NCI-H146 treated with DMSO at 0.1 percent for 48 hours (cell line): ENCODE data around the gene UNK.

ENCODE experiments used
- DNase-seq: peaks from one replicate; lab custom pipeline; 2025; ENCODE audit not compliant: unreplicated experiment; lab: John Stamatoyannopoulos, UW

Gene UNK

DNA sequence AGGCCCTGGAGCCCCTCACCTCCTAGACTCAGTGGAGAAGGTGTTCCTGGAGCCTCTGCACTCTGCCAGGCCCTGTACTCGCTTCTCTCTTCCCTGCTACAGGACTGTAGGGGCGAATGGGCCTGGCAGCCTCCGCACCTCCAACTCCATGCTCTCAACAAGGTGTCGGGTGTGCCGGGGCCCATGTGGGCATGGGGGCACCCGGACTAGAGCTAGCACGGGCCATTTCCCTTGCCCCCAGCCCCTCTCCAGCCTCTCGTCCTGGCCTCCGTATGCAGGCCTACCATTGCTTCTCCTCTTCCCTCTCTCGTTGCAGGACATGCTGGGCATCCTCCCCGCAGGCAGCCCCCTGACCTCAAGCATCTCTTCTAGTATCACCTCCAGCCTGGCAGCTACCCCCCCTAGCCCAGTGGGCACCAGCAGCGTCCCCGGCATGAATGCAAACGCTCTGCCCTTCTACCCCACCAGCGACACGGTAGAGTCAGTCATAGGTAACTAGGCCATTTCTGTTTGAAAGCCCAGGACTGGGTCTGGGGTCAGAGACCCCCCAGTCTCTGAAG, 33.8 kb downstream of the UNK start:
- no peak for DNase-seq

GRCh38 chr17:75819116-75819515, 34.5 kb downstream of the UNK start:
- DNase-seq: no peak

GRCh38 chr17:75819678-75820077, 35.1 kb downstream of the UNK start:
- no peak for DNase-seq

DNA sequence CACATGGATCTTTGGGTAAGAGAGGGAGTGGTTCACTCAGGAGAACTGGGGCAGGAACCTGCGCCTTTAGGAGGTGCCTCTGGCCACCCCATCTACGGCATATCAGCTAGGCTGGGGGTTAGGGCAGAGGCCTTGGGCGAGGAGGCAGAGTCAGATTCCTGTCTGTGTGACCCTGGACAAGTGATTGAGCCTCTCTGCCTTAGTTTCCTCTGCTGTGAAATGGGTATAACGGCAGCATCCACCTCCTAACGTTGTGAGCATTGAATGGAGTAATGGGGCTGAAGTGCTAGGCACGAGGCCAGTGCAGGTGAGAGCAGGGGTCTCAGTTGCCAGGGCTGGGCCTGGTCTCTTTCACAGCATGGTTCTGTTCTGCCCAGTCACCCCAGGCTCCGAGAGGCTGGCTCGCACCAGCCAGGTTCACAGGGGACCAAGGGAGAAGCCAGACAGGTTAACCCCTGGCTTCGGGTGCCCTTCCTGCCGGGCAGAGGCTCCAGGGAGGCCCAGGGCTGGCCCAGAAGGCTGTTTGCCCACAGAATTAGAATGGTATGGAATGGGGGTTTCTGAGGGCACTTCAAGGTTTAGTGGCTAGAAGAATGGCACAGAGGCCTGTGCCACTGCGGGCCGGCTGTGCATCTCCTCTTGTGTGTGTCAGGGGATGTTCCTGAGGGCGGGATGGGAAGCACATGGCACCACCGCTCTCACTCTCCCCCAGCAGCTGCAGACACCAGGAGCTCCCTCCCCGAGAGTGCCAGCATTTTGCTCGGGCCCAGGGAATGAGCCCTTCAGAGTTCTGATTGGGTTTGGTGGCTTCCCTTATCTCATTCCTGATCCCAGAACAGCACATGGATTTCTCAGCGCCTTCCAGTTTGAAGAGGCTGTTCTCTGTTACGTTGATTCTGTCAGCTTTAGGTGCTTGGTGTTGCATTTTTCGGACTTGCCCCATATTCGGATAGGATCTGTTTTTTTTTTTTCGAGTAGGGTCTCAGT, 35.8 kb downstream of the UNK start:
- no peak for DNase-seq

GRCh38 chr17:75821552-75821951, 36.9 kb downstream of the UNK start:
- DNase-seq: no peak

DNA sequence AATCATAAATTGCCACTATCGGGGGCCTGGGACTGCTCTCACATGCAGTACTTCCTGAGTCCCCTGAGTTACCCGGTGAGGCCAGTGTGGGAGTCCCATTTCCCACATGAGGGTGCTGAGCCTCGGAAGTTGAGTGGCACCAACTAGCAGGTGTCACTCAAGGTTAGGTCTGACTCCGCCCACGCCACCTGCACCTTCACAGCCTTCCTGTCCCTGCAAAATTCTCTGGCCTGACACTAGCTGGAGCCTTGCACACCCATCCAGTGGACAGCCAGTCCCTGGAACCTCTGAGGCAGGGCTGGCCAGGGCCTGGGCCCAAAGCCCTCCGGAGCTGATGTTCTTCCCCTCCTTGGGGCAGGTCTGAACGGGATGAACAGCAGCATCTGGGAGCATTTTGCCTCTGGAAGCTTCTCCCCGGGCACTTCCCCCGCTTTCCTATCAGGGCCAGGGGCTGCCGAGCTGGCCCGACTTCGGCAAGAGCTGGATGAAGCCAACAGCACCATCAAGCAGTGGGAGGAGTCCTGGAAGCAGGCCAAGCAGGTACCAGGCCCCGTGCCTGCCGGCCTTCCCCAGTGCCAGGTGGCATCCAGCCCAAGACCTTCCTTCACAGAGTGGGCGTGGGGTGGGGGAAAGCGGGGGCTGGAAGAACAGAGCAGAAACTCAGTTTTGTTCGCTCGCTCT, 37.7 kb downstream of the UNK start:
- DNase-seq: no peak

DNA sequence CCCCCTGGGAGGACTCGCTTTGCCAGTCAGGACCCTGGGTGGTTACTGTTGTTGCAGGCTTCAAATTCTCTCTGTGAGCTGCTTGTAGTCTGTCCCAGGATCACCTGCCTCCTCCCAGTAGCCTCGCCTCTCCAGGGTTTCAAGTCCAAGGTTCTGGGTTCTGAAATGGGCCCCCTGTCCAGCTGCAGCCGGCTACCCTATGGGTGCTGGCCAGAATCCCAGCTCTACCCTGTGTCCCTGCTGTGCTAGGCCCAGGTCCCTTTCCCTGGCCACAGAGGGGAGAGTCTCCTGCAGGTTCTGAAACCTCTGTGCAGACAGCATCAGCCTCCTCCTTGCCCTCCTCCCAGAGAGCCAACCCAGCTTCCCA, 38.2 kb downstream of the UNK start:
- no peak for DNase-seq

GRCh38 chr17:75823257-75824041, 38.8 kb downstream of the UNK start:
- DNase-seq: no peak

DNA sequence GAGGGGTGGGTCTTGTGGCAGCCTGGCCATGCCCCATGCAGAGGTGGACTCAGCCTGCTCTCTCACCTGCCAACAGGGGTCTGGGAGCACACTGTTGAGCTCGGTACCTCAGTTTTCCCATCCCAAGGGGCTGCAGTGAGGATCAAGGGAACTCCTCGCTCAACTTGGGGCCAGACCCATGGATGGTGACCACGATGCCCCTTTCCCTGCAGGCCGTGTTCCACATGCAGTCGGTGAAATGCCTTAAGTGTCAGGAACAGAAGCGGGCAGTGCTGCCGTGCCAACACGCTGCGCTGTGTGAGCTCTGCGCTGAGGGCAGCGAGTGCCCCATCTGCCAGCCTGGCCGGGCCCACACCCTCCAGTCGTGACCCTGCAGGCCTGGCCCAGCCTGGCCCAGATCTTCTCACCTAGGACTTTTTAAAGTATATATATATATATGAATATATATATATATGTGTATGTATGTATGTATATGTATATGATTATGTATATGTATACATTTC, 39.5 kb downstream of the UNK start:
- DNase-seq: no peak

DNA sequence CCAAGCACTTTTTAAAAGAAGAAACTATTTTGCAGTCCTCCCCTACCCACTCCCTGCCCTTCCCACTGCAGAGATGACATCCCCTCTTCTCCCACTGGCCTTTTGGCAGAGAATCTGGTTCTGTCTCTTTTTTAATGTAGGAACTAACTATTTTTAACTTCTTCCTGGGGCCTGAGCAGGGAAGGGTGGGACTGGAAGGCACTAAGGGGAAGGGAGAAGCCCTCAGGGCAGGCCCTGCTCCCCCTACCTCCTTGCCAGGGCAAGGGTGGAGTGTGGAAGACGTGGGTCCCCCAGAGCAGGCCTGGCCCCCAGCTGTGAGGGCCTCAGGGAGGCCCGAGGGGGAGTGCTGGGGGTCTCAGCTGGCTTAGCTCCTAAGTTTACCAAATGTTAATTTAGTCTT, 40.1 kb downstream of the UNK start:
- DNase-seq: no peak

- no peak for DNase-seq
These were observed 40.5 kb downstream of the UNK start for GRCh38 chr17:75825149-75825552.

- DNase-seq: no peak
These were observed 41.3 kb downstream of the UNK start for GRCh38 chr17:75825748-75826370.

DNA sequence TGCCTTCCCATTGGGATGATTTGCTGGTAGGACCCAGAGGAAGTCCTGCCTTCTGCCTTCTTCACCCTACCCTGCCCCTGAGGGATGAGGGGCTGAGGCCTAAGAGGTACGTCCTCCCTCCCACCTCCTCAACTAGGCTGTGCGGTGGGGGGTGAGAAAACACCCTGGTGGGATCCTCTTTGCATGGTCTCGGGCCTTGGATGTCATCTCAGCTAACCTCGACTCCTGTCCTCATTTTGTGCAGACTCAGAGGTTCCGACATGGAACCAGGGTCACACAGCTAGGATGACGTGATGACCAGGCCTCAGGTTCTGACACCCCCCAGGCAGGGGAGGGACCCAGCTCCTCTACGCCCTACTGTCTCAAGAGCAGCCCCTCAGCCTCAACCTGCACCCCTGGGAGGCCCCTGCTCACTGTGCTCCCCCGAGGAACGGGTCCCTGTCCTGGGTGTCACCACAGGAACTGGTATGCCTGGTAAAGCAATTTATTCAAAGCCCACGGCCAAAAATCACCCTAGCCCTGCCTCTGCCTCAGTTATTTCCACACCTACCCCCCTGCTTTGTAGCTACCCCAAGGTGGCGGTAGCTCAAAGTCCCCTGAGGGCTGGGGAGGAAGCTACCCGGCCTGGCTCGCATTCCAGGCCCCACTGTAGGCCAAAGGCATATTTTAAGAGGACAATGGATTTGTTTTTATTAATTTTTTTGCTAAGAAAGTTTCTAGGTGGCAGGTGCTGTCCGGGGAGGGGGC, 42.1 kb downstream of the UNK start:
- DNase-seq: no peak

DNA sequence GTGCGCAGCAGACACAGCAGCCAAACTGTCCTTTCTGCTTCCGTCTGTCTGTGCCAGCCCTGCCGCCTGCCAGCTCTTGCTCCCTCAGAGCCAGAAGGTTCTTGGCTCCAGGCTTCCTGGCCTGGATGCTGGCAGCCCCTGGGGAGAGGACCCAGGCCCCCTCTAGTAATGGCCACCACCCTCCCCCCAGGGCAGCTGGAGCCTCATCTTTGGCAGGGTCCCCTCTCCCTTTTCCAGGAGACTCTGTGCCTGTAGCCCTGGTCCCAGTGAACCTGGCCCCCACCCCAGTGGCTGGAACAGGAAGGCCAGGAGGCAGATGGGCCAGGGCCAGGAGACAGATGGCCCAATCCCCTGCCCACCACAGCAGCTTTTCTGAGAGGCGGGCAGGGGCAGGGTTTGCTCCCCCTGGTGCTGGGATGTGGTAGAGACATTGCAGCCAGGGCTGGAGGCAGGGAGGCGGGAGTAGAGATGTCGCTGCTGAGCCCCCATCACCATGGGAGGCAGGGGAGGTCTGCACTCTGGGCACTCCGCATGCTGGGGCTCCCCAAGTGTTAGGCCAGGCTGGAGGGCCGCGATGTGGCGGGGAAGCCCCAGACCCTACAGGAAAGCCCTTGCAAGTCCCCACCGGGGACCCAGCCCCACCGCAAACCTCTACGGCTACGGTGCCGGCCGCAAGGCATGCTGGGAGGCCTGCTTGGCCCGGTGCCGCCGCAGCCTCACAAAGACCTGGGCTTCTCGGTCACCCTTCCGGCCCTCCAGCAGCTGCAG, 42.9 kb downstream of the UNK start:
- peak; percentile 19 for DNase-seq

GRCh38 chr17:75828076-75828400, 43.4 kb downstream of the UNK start:
- no peak for DNase-seq

GRCh38 chr17:75828741-75829140, 44.1 kb downstream of the UNK start:
- DNase-seq: no peak

DNA sequence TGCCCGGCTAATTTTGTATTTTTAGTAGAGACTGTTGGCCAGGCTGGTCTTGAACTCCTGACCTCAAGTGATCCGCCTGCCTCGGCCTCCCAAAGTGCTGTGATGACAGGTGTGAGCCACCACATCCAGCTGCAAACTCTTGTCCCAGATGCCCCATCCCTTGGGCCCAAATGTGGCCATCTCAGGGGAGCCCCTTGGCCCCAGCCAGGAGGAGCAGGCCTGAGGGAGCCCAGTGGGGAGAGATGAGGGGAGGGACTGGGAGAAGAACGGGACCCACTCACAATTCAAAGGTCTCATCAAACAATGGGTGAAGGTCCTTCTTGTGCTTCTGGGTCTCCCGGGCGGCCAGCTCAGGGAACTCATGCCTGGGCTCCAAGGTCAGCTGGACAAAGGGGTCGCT, 45.1 kb downstream of the UNK start:
- DNase-seq: no peak

DNA sequence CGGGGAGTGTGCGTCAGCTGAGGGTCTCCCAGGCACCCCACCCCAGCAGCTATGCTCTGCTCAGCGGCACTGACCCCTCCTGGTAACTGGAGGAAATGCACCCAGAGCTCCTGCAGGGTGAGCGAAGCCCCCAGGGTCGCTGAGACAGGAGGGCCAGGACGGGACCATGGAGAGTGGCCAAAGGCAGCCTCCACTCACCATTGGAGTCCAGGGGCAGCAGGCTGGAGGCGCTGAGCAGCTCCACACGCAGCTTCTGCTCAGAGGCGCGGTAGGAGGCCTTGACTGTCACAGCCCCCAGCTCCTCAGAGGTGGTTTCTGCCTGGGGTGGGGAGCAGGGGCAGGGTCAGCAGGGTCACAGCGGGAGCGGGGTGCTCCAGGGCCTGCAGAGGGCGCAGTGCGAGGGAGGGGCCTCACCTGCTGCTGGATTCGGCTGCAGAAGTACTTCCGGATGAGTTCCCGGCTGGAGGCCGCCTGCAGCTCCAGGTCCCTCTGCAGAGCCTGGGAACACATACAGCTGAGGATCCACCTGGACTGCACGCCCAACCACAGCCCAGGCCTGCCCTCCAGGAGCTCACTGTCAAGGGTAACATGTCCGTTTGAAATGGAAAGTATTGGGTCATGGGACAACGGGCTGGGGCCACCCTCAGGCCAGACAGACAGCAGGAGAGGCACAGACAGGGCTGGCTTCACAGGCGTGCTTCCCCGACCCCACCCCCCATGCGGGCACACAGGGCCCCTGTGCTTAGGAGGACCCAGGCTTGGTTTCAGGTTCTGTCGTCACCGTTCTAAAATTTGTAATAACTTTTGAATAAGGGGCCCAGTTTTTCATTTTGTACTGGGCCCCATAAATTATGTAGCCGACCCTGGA, 45.8 kb downstream of the UNK start:
- no peak for DNase-seq
